Smooth muscle cell (in vitro differentiated cells): ENCODE measurements around the gene WIPF2. TPM values are rescaled to one million over a fixed set of nuclear protein-coding genes. Genes with fewer than 3 reads are reported as not detected.
"Not testable (repeated sequence)": the region's sequence is repeated elsewhere in the genome, so short reads cannot be mapped to it uniquely, and the experiment has no call there.

Experiments
- DNase-seq: peaks from one replicate; lab custom pipeline; 2025; ENCODE audit not compliant: unreplicated experiment; lab: John Stamatoyannopoulos, UW
- H2AFZ ChIP-seq: fragments of 200-600 bp; sonication (generic); 2 replicates; pipeline ENCODE4 v1.6.0; 2016; ENCODE audit warnings: antibody characterized with exemption, low read depth, mild to moderate bottlenecking
- H3F3A ChIP-seq: fragments of 200-600 bp; sonication (generic); 2 replicates; pipeline ENCODE4 v1.6.0; 2017; ENCODE audit warnings: antibody characterized with exemption, low read depth
- H3K27ac ChIP-seq: fragments of 200-600 bp; sonication (generic); 2 replicates; pipeline ENCODE4 v1.5.1; 2016; ENCODE audit warnings: low read depth, mild to moderate bottlenecking
- H3K27me3 ChIP-seq: fragments of 200-600 bp; sonication (generic); 2 replicates; pipeline ENCODE4 v1.6.1; 2016; ENCODE audit warnings: low read depth, mild to moderate bottlenecking
- H3K36me3 ChIP-seq: fragments of 200-600 bp; sonication (generic); 2 replicates; pipeline ENCODE4 v1.5.1; 2016; ENCODE audit warnings: low read depth
- H3K4me1 ChIP-seq: fragments of 200-600 bp; sonication (generic); 2 replicates; pipeline ENCODE4 v1.5.1; 2016; ENCODE audit warnings: low read depth
- H3K4me2 ChIP-seq: fragments of 200-600 bp; sonication (generic); 2 replicates; pipeline ENCODE4 v1.6.0; 2016; ENCODE audit warnings: mild to moderate bottlenecking
- H3K4me3 ChIP-seq: fragments of 200-600 bp; sonication (generic); 2 replicates; pipeline ENCODE4 v1.5.1; 2016; ENCODE audit warnings: mild to moderate bottlenecking
- H3K79me2 ChIP-seq: fragments of 200-600 bp; sonication (generic); 2 replicates; pipeline ENCODE4 v1.6.0; 2016; ENCODE audit warnings: low read depth, mild to moderate bottlenecking
- H3K9ac ChIP-seq: fragments of 200-600 bp; sonication (generic); 2 replicates; pipeline ENCODE4 v1.6.0; 2016; ENCODE audit warnings: low read depth
- H3K9me3 ChIP-seq: fragments of 200-600 bp; sonication (generic); replicated peaks from 2 replicates; pipeline ENCODE4 v1.5.1; 2016; ENCODE audit warnings: low read depth
- H4K20me1 ChIP-seq: fragments of 200-600 bp; sonication (generic); 2 replicates; pipeline ENCODE4 v1.6.0; 2016; ENCODE audit warnings: low read depth
- WGBS: methylation state at CpG from one replicate; pipeline ENCODE4 v1.1.7; 2016; ENCODE audit warnings: low lambda C conversion rate; 5-methylcytosine and 5-hydroxymethylcytosine counted together
- polyA plus RNA-seq: library from polyadenylated mRNA; unstranded; fragments of >200 nt; fragmentation: Nextera tagmentation; extraction: Ambion mirVana; gene quantifications from 2 replicates; pipeline ENCODE4 v1.2.1, GENCODE V29; 2016
- total RNA-seq: library from RNA; depleted of rRNA; stranded (reverse); fragments of >200 nt; gene quantifications from 2 replicates; pipeline ENCODE4 v1.2.3, GENCODE V29; 2014
- TF ChIP-seq, protein P1 (sequence below): fragments of 200-600 bp; sonication (generic); IDR thresholded peaks from 2 replicates; pipeline ENCODE4 v1.5.1; 2017; ENCODE audit warnings: borderline replicate concordance, mild to moderate bottlenecking, antibody characterized with exemption; ENCODE audit not compliant: insufficient read depth, poor library complexity, severe bottlenecking

Gene WIPF2
- total and polyA plus RNA-seq, 2 experiments from 2014 or later = 6.7 to 13.9 TPM

GRCh38 chr17:40198576-40198975, 20.5 kb upstream of the WIPF2 start:
- Histone ChIP-seq H2AFZ (no peak overlapping the region), H3F3A (no peaks in the 10 kb centered on the region), H3K27ac (no peak overlapping the region), H3K4me1 (no peaks in the 10 kb centered on the region), H3K4me3 (no peak overlapping the region), H3K9ac (no peak overlapping the region), H4K20me1 (no peaks in the 10 kb centered on the region), H3K4me2 (no peak overlapping the region), H3K79me2 (no peaks in the 10 kb centered on the region), H3K9me3 (no peaks in the 10 kb centered on the region), H3K27me3 (no peaks in the 10 kb centered on the region), H3K36me3 (no peaks in the 10 kb centered on the region)
- WGBS = 94% methylated on average over 5 of the region's 5 CpGs
- no peak for DNase-seq
- TF ChIP-seq, protein P1, sequence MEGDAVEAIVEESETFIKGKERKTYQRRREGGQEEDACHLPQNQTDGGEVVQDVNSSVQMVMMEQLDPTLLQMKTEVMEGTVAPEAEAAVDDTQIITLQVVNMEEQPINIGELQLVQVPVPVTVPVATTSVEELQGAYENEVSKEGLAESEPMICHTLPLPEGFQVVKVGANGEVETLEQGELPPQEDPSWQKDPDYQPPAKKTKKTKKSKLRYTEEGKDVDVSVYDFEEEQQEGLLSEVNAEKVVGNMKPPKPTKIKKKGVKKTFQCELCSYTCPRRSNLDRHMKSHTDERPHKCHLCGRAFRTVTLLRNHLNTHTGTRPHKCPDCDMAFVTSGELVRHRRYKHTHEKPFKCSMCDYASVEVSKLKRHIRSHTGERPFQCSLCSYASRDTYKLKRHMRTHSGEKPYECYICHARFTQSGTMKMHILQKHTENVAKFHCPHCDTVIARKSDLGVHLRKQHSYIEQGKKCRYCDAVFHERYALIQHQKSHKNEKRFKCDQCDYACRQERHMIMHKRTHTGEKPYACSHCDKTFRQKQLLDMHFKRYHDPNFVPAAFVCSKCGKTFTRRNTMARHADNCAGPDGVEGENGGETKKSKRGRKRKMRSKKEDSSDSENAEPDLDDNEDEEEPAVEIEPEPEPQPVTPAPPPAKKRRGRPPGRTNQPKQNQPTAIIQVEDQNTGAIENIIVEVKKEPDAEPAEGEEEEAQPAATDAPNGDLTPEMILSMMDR = no peak

GRCh38 chr17:40203131-40203530, 16.0 kb upstream of the WIPF2 start:
- TF ChIP-seq, protein P1 = no peak

DNA sequence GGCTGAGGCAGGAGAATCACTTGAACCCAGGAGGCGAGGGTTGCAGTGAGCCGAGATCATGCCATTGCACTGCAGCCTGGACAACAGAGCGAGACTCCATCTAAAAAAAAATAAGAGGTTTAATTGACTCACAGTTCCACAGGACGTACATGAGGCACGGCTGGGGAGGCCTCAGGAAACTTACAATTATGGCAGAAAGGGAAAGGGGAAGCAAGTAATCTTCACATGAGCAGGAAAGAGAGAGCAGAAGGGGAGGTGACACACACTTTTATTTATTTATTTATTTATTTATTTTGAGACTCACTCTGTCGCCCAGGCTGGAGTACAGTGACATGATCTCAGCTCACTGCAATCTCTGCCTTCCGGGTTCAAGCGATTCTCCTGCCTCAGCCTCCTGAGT, 12.9 kb upstream of the WIPF2 start:
- H3K36me3 ChIP-seq, H4K20me1 ChIP-seq, H3K4me3 ChIP-seq, H3K27me3 ChIP-seq, H3K9me3 ChIP-seq, H3K9ac ChIP-seq, H3K79me2 ChIP-seq, H3K4me2 ChIP-seq, H2AFZ ChIP-seq, H3K27ac ChIP-seq, DNase-seq, H3K4me1 ChIP-seq, H3F3A ChIP-seq: not testable (repeated sequence)
- 93% methylated on average over 8 of the region's 8 CpGs for WGBS

More at GRCh38 chr17:40203131-40203530, 16.0 kb upstream of the WIPF2 start:
- Histone ChIP-seq H2AFZ (no peak overlapping the region), H3F3A (no peaks in the 10 kb centered on the region), H3K27me3 (no peaks in the 10 kb centered on the region), H3K27ac (no peak overlapping the region), H3K36me3 (no peaks in the 10 kb centered on the region), H3K9me3 (no peaks in the 10 kb centered on the region), H3K79me2 (no peaks in the 10 kb centered on the region), H3K4me2 (no peak overlapping the region), H3K9ac (no peak overlapping the region), H4K20me1 (no peaks in the 10 kb centered on the region), H3K4me1 (no peaks in the 10 kb centered on the region), H3K4me3 (no peak overlapping the region)
- no peak for DNase-seq
- 55% methylated on average over 4 of the region's 4 CpGs for WGBS

GRCh38 chr17:40209404-40210093, 9.6 kb upstream of the WIPF2 start:
- H3K9me3 ChIP-seq = no peaks in the 10 kb centered on the region
- no peaks in the 10 kb centered on the region for H3K27me3 ChIP-seq
- no peak overlapping the region for H3K4me3 ChIP-seq
- H2AFZ ChIP-seq = no peak overlapping the region
- DNase-seq = no peak
- no peak overlapping the region for H3K4me2 ChIP-seq
- no peak overlapping the region for H3K9ac ChIP-seq
- H3F3A ChIP-seq = no peaks in the 10 kb centered on the region
- H3K79me2 ChIP-seq = no peaks in the 10 kb centered on the region
- no peaks in the 10 kb centered on the region for H3K36me3 ChIP-seq
- no peaks in the 10 kb centered on the region for H3K4me1 ChIP-seq
- peak overlapping the region; percentile 4 for H3K27ac ChIP-seq
- TF ChIP-seq, protein P1 = no peak
- WGBS = 35% methylated on average over 2 of the region's 2 CpGs
- H4K20me1 ChIP-seq = no peaks in the 10 kb centered on the region

- not testable (repeated sequence) for H3K9me3 ChIP-seq, H3K27ac ChIP-seq, H3K4me2 ChIP-seq, H3K4me3 ChIP-seq, H3K79me2 ChIP-seq, DNase-seq, H3K27me3 ChIP-seq, H3K36me3 ChIP-seq, H2AFZ ChIP-seq, H3F3A ChIP-seq, H3K9ac ChIP-seq, H3K4me1 ChIP-seq, H4K20me1 ChIP-seq
- 90% methylated on average over 6 of the region's 6 CpGs for WGBS
Observed at GRCh38 chr17:40213914-40214313, 5.2 kb upstream of the WIPF2 start.
